ENCODE data around the gene PELI2.

PELI2 gene

GRCh38 chr14:56262530-56262929, 144.3 kb downstream of the PELI2 start:
- no peak for DNase-seq

- no peak for DNase-seq
Observed at GRCh38 chr14:56268039-56268438, 149.8 kb downstream of the PELI2 start.

DNA sequence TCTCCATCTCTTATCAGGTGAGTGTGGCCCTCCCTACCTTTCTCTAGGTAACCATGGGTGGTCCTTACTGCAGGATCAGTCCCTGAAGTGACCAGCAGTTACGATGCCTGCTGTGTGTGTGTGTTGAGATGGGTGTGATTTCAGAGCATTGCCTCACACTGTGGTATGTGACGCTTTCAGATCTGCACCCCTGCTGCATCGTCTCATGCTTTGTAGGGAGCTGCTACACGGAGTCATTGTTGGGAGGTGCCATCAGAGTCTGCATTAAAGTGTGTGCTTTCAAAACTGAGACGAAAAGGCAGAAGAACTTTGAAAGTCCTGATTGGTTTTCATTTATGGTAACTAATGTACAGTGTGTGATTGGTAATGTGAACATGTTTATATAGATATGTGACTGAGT, 150.5 kb downstream of the PELI2 start:
- no peak for DNase-seq

DNA sequence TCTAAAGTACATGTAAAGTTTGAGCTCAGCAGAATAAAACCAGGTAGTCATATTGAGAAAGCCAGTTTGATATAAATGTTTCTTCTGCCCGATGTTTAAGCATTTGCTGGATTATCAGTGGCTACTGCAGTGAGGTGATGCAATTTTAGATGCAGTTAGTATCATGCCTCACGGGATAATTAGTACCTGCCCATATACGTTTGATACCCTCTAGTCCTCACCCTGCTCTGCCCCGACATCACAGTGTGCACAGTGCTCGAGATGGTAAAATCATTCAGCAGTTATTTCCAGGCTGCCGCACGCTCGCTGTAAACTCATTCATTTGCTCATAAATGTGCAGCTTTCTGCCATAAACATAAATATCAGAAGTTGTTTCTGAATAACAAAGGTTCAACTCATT, 152.7 kb downstream of the PELI2 start:
- no peak for DNase-seq

DNA sequence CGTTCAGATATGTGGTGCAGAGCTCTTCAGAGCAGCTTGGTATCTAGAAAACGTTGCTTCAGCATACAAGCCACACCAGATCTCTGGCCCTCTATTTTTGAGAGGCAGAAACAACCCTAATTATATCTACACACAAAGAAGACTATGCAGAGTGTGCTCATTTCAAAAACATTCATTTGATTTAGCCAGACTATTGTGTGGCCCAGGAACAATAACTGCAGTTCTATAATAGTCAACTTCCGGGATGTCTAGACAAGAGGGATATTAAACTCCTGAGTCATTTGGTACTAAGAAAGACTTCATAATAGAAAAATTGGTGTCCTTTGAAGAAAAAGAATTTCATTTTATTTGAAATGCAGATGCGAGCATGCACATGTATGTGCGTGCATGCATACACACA, 153.8 kb downstream of the PELI2 start:
- no peak for DNase-seq

DNA sequence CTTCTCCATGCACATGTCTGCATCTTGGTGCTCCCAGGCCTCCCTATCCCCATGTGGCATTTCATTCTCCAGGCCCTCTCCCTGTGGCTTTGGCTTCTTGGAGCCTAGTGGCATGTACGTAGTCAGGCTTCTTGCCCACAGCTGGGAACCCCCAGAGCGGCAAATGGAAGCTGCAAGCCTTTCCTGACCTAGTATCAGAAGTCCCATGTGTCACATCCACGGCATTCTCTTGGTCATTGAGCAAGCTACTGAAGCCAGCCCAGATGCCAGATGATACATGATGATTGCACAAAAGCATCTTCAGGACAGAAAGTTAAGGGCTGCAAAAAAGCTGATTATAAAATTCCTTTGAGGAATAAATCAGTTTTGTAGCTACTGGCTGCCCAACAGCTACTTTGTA, 154.9 kb downstream of the PELI2 start:
- no peak for DNase-seq

GRCh38 chr14:56273951-56274350, 155.7 kb downstream of the PELI2 start:
- no peak for DNase-seq

- no peak for DNase-seq
Observed at GRCh38 chr14:56274556-56274955, 156.3 kb downstream of the PELI2 start.

DNA sequence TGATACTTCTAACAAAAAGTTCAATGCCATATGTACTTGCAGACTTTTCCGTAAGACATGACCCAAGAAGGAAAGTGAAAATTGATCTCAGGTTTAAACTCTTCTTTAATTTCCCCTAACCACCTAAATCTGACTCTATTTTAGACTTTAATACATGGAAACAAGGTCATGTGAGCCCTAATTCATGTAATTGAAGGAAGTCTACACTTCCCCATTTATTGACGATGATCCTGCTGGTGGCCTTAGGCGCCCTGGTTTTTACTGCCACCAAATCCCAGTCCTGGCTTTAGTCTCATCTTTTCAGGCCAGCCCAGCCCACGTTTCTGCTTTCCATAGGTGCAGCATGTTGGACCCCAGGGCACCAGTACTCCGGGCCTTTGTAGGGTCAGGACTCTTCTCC, 157.9 kb downstream of the PELI2 start:
- DNase-seq, result no peak

- DNase-seq, result no peak
Observed at GRCh38 chr14:56278383-56278782, 160.2 kb downstream of the PELI2 start.

DNA sequence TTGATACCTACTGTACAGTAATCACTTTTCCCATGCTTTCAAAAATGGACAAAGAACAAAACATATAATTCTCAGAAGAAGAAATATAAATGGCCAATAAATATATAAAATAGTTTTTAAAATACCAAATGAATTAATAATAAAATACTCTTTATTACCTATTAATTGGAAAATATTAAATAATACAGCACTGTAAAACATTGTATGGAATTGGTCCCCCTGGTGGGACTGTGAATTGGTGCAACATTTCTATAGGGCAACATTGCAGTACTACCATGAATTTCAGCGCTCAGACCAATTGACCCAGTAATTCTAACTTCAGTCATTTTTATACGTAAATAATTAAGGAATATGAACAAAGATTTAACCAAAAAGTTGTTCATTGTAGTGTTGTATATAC, 162.6 kb downstream of the PELI2 start:
- DNase-seq, result no peak

DNA sequence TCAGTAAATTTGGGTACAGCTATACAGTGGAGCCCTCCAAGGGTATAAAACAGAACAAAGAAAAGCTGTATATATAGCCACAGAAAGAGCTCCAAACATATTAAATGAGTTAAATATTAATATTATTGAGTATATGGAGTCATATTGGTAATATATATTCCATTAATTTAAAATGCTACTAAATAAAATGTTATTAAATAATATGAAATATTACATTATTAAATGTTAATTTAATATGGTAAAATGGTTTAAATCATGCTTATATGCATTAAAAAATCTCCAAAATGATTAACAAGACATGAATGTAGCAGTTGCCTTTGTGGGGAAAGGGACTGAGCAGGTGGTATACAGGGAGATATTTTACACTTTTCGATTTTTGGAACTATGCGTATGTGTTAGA, 164.0 kb downstream of the PELI2 start:
- no peak for DNase-seq

DNA sequence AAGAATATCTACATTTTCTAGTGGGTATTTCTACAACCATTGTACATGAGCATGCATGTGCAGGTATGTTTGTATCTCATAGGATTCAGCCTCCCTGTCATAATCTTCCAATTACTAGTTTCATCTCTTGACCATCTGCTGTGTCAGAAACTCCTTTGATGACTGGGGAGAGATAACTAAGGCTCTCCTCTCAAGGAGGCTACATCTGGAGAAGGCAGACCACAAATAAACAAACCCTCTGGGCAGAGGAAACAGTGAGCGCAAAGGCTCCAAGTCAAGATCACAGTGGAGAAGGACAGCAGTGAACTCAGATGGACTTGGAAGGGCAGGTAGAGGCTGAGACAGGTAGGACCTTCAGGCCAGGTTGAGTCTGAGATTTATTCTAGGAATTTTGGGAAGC, 166.4 kb downstream of the PELI2 start:
- no peak for DNase-seq

GRCh38 chr14:56289155-56289554, 170.9 kb downstream of the PELI2 start:
- DNase-seq, result no peak

DNA sequence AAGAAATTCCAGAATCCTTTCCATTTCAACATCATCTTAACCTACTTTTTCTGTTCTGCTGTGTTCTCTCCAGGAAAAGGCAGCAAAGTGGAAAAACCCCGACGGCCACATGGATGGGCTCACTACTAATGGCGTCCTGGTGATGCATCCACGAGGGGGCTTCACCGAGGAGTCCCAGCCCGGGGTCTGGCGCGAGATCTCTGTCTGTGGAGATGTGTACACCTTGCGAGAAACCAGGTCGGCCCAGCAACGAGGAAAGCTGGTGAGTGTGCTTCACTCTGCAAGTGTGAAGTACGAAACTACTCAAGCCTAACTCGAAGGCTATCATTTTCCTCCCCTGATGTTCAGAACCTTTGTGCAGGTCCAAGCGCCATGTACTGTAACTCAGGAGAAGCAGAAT, 172.0 kb downstream of the PELI2 start:
- DNase-seq, result no peak

DNA sequence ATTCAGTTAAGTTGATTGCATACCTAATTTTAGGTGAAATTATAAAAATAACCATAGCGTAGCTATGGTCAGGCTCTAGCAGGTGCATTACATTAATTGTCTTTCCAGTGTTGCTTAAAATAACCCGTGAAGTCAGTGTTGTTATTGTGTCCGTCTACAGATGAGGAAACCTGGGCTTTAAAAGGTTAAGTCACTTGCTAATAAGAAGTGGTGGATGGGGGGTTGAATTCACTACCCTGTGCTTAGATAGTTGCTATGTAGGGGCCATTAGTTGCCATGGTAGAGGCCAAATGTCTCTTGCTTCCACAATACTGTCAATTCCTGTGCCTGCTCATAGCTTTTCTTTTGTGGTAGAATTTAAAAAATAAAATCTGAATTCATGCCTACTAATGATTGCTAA, 174.8 kb downstream of the PELI2 start:
- no peak for DNase-seq

- DNase-seq, result no peak
Observed at GRCh38 chr14:56293506-56293905, 175.3 kb downstream of the PELI2 start.

DNA sequence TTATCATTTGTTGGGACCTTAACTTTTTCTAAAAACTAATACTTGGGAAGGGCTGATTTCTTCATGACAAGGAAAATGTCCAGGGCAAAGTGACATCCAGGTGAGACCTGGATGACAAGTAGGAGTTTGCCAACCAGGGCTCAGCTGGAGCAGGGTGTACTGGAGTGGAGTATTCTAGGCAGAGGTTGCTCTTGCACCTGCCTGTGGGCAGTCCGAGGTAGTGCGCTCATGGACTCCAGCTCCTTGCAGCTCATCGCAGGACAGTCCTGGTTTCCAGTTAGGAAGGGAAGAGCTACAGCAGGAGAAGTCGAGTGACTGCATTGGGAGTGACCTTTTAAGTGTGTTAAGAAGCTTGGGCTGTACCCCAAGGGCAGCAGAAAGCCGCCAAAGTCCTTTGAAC, 175.9 kb downstream of the PELI2 start:
- no peak for DNase-seq

GRCh38 chr14:56295743-56296142, 177.5 kb downstream of the PELI2 start:
- no peak for DNase-seq

DNA sequence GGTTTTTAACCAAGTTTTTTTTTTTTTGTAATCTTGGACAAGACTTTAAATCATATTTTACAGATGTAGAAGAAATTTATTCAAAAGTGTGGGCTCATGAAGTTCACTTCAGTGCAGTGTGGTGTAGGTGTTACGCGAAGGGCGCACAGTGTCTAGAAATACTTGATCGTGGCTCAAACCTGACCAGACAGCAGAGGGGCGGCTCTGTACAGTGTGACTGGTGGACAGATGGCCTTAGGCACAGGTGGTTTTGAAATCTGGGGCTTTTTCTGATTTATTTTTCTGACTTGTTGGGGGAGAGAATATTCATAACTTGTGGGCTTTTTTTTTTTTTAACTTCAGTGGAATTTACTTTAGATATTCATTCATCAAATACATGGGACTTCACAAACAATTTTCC, 179.2 kb downstream of the PELI2 start:
- DNase-seq, result no peak

- no peak for DNase-seq
Observed at GRCh38 chr14:56299306-56299984, 181.2 kb downstream of the PELI2 start.

DNA sequence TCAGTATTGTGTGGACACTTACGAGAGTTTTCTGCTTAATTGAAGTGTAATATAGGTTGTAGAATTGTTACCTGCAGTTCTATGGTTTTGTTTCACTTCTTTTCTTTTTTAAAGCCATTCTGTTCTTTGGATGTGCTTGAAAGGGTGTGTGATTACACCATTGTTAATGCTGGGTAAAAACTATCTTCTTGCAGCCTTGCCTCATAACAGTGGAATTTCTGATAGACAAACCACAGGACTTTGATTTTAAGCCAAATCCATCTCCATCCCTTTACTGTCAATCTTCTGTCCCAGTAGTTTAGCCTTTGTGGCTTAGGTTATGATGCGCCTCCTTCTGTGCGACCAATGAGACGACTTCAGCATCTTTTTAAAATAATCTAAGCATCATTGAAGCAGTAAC, 182.3 kb downstream of the PELI2 start:
- DNase-seq, result no peak

DNA sequence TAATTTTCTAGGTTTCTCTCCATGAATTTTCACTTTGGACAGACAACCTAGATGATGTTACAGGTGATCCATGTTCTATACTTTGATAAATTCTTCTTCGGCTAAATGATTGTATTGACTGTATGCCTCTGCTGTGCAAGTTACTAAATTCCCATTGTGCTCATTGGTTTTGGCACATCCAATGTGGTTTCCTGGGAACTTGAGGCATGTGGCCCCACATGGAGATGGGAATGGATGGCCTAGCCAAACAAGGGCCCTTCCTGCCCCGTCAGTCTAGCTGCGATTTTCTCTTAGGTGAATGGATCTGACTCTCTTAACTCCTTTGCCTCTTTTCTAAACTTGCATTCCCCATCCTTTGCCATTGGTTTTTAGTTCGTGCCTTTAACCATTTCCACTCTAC, 186.2 kb downstream of the PELI2 start:
- no peak for DNase-seq

DNA sequence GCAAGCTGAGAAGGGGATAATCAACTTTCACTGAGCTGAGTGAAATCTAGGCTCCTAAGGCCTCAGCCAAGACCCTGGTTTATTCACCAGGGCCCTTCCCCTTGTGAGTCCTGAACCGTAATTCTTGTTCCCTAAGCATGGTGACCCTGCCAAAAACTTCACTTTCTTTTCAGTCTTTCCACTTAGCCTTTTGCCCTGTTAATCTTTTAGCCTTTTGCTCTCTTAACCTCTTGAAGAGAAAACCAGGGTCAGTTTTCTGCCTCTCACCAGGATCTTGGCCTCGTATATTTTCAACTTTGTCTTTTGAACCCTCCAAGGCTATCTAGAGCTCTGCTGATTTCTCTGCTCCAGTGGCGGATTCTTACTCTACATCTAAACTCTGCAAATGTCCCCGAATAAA, 191.0 kb downstream of the PELI2 start:
- no peak for DNase-seq

GRCh38 chr14:56310643-56311042, 192.4 kb downstream of the PELI2 start:
- DNase-seq, result no peak

- DNase-seq, result no peak
Observed at GRCh38 chr14:56313789-56314188, 195.6 kb downstream of the PELI2 start.

Measured in activated effector memory CD4-positive, alpha-beta T cell treated with Interleukin-2 at 50 U/mL for 16 hours (primary cell).